ENCODE data around the gene CCNL1.
"Not testable (repeated sequence)": the region's sequence is repeated elsewhere in the genome, so short reads cannot be mapped to it uniquely, and the experiment has no call there.

The CCNL1 gene

GRCh38 chr3:157103280-157103679, 56.7 kb downstream of the CCNL1 start:
- no peak for DNase-seq (ENCODE audit: low read depth)

- not testable (repeated sequence) for DNase-seq (ENCODE audit: low read depth)
Observed at GRCh38 chr3:157102595-157102994, 57.4 kb downstream of the CCNL1 start.

GRCh38 chr3:157102098-157102497, 57.8 kb downstream of the CCNL1 start:
- no peak for DNase-seq (ENCODE audit: low read depth)

GRCh38 chr3:157101486-157101885, 58.5 kb downstream of the CCNL1 start:
- DNase-seq (ENCODE audit: low read depth): no peak

- no peak for DNase-seq (ENCODE audit: low read depth)
Observed at GRCh38 chr3:157100608-157101396, 59.1 kb downstream of the CCNL1 start.

GRCh38 chr3:157100096-157100477, 59.9 kb downstream of the CCNL1 start:
- DNase-seq (ENCODE audit: low read depth): no peak

GRCh38 chr3:157099326-157100095, 60.4 kb downstream of the CCNL1 start:
- DNase-seq (ENCODE audit: low read depth): no peak

- no peak for DNase-seq (ENCODE audit: low read depth)
Observed at GRCh38 chr3:157098823-157099185, 61.1 kb downstream of the CCNL1 start.

- DNase-seq (ENCODE audit: low read depth): no peak
Observed at GRCh38 chr3:157098121-157098822, 61.7 kb downstream of the CCNL1 start.
